Prostate gland (tissue), 2 donors: ENCODE measurements around the gene ZNRF2. TPM values are rescaled to one million over a fixed set of nuclear protein-coding genes. Genes with fewer than 3 reads are reported as not detected.
"Not testable (repeated sequence)": the region's sequence is repeated elsewhere in the genome, so short reads cannot be mapped to it uniquely, and the experiment has no call there.

Experiments
- DNase-seq: peaks from one replicate; pipeline ENCODE4 v3.0.0-alpha.2; 2019; ENCODE audit warnings: low spot score
- H3K27ac ChIP-seq, 2 donors: fragments of 200-600 bp; sonication (generic); 2 replicates each; pipeline ENCODE4 v1.5.1; 2017 to 2019
- H3K27me3 ChIP-seq: fragments of 200-600 bp; sonication (generic); replicated peaks from 2 replicates; pipeline ENCODE4 v1.5.1; 2019; ENCODE audit not compliant: insufficient read depth
- H3K36me3 ChIP-seq, 2 donors: fragments of 200-600 bp; sonication (generic); 1 replicate in 1 of 2; 2 replicates in 1 of 2; pipeline versions ENCODE4 v1.5.1 to v1.8.1; 2017 to 2019
- H3K4me1 ChIP-seq: fragments of 200-600 bp; sonication (generic); replicated peaks from 2 replicates; pipeline ENCODE4 v1.5.1; 2019
- H3K4me3 ChIP-seq, 2 donors: fragments of 200-600 bp; sonication (generic); 2 replicates each; pipeline ENCODE4 v1.5.1; 2017 to 2019
- H3K9me3 ChIP-seq: fragments of 200-600 bp; sonication (generic); 2 replicates; pipeline ENCODE4 v1.5.1; 2017
- POLR2A ChIP-seq: fragments of 450-650 bp; IDR thresholded peaks from one replicate; pipeline ENCODE4 v1.6.1; 2016; ENCODE audit warnings: antibody characterized with exemption, mild to moderate bottlenecking
- POLR2AphosphoS5 ChIP-seq: sonication (generic); formaldehyde crosslinking; IDR thresholded peaks from one replicate; pipeline ENCODE4 v1.6.1; 2017; ENCODE audit warnings: antibody characterized with exemption
- WGBS: methylation state at CpG from one replicate; pipeline ENCODE4 v1.1.5; 2018; 5-methylcytosine and 5-hydroxymethylcytosine counted together
- intact Hi-C: fragments of 100-400 bp; cut with DNase I; formaldehyde crosslinking; loops from one replicate; pipeline ENCODE4 v1.14.2; 2022
- total RNA-seq, 2 donors: library from RNA; depleted of rRNA; stranded (reverse); fragments of >200 nt; gene quantifications; one replicate each; pipeline ENCODE4 v1.1.0, GENCODE V29; 2016
- TF ChIP-seq, protein P1 (sequence below), 4 experiments: fragments of 200-600 bp in 2 of 4; fragments of 450-650 bp in 2 of 4; sonication (generic) in 2 of 4; IDR thresholded peaks; 1 replicate in 3 of 4; 2 replicates in 1 of 4; pipeline ENCODE4 v1.5.1; 2016 to 2019; ENCODE audit warnings: antibody characterized with exemption in 4 of 4, mild to moderate bottlenecking in 2 of 4, moderate library complexity in 2 of 4

The ZNRF2 gene
- total RNA-seq, 2 donors from 2014 or later, result 23.0 to 35.2 TPM

DNA sequence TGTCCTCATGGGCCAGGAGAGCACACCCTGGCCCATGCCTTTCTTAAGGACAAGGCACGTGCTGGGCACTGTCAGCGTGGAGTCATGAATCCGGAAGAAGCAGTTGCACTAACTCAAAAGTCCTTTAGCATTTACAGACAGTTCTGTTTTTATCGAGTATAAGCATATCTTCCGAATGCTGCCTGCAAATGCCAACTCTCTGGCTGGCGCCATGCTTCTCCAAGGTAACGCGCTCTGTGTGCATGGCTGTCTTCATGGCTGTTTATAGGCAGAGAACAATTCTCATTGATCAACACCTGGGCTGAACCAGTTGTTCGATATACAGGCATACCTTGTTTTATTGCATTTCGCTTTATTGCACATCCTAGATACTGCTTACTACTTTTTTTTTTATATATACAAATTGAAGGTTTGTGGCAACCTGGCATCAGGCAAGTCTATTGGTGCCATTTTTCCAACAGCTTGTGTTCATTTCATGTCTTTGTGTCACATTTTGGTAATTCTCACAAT, 28.0 kb upstream of the ZNRF2 start:
- TF ChIP-seq POLR2A (no peak), POLR2AphosphoS5 (no peak)
- TF ChIP-seq, protein P1, sequence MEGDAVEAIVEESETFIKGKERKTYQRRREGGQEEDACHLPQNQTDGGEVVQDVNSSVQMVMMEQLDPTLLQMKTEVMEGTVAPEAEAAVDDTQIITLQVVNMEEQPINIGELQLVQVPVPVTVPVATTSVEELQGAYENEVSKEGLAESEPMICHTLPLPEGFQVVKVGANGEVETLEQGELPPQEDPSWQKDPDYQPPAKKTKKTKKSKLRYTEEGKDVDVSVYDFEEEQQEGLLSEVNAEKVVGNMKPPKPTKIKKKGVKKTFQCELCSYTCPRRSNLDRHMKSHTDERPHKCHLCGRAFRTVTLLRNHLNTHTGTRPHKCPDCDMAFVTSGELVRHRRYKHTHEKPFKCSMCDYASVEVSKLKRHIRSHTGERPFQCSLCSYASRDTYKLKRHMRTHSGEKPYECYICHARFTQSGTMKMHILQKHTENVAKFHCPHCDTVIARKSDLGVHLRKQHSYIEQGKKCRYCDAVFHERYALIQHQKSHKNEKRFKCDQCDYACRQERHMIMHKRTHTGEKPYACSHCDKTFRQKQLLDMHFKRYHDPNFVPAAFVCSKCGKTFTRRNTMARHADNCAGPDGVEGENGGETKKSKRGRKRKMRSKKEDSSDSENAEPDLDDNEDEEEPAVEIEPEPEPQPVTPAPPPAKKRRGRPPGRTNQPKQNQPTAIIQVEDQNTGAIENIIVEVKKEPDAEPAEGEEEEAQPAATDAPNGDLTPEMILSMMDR (IDR thresholded peaks at IDR 0.05), result no peak
- no peak for DNase-seq
- H3K36me3 ChIP-seq, result no peaks in the 10 kb centered on the region
- WGBS, result 96% methylated on average over 10 of the region's 10 CpGs
- H3K27me3 ChIP-seq, result no peaks in the 10 kb centered on the region
- no peak overlapping the region for H3K4me3 ChIP-seq
- no peaks in the 10 kb centered on the region for H3K4me1 ChIP-seq
- intact Hi-C loops, result no loop called here
- no peaks in the 10 kb centered on the region for H3K9me3 ChIP-seq
- no peak overlapping the region for H3K27ac ChIP-seq

DNA sequence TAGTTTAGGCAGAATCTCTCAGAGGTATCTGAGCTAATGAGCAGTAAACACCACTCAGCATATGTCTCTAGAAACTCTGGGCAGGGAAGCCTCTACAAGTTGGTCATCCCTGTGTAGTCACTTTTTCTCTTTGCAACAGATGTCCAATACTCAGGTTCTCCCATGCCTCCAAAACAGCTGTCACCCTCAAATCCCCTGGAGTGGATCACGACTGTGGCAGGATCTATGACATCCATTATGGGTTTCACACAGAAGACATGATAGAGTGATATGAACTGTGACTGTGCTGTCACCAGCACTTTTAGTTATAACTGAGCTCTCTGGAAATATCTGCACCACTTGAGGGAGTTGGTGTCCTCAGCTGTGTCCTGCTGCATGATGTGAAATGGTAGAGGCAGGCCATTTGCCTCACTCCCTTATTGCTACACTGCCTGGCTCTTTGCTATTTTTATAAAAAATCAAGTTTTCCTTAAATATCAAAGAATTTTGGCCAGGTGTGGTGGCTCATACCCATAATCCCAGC, 24.1 kb upstream of the ZNRF2 start:
- intact Hi-C loops, result no loop called here
- no peak for DNase-seq
- Histone ChIP-seq H3K27ac (no peak overlapping the region), H3K4me3 (no peak overlapping the region), H3K27me3 (no peaks in the 10 kb centered on the region), H3K4me1 (no peaks in the 10 kb centered on the region), H3K36me3 (no peaks in the 10 kb centered on the region), H3K9me3 (no peaks in the 10 kb centered on the region)
- 67% methylated on average over 1 of the region's 1 CpG for WGBS
- TF ChIP-seq POLR2A, result no peak
- TF ChIP-seq, protein P1 (IDR thresholded peaks at IDR 0.05), result no peak
- no peak for TF ChIP-seq POLR2AphosphoS5

DNA sequence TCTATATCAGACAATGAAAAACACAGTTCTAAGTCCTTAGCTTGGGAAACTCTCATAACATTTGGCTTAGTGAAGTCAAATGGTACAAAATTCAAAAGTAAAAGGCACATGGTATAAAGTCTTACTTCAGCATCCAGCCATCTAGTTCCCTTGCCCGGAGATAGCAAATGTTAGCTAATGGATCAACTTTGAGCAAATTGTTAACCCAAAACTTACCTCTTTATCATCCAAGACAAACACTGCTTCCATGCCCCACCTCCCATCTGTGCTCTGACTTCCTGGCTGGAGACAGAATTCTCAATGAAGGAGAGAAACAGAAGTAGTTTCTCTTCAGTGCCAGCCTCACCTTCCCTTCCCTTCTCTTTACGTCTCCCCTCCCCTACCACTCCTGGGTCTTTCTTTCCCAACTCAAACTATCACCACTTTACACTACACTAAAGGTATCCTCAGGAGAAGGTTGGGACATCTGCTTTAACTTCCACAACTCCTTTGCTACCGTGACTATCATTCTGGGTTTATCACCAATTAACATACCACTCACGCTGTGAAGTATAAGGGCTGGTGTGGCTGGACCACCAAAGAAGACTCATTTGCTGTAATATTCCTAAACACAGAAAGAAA, 21.2 kb upstream of the ZNRF2 start:
- WGBS, result 48% methylated on average over 4 of the region's 4 CpGs
- Histone ChIP-seq H3K27me3 (no peaks in the 10 kb centered on the region), H3K9me3 (no peaks in the 10 kb centered on the region), H3K4me3 (no peak overlapping the region), H3K36me3 (no peaks in the 10 kb centered on the region), H3K4me1 (no peaks in the 10 kb centered on the region), H3K27ac (no peak overlapping the region)
- DNase-seq, result no peak
- intact Hi-C loops, result no loop called here
- TF ChIP-seq POLR2AphosphoS5 (no peak), POLR2A (no peak)
- TF ChIP-seq, protein P1 (IDR thresholded peaks at IDR 0.05), result no peak

- no peak overlapping the region for H3K27ac ChIP-seq
- intact Hi-C loops, result no loop called here
- no peaks in the 10 kb centered on the region for H3K9me3 ChIP-seq
- DNase-seq, result no peak
- H3K4me1 ChIP-seq, result no peaks in the 10 kb centered on the region
- no peak overlapping the region for H3K4me3 ChIP-seq
- no peaks in the 10 kb centered on the region for H3K27me3 ChIP-seq
- TF ChIP-seq, protein P1 (IDR thresholded peaks at IDR 0.05), result no peak
- no peak for TF ChIP-seq POLR2AphosphoS5
- WGBS, result 80% methylated on average over 4 of the region's 4 CpGs
- H3K36me3 ChIP-seq, result no peaks in the 10 kb centered on the region
Observed at GRCh38 chr7:30264052-30264451, 20.3 kb upstream of the ZNRF2 start.

- 98% methylated on average over 4 of the region's 4 CpGs for WGBS
- H3K36me3 ChIP-seq, H3K4me1 ChIP-seq, DNase-seq, H3K27ac ChIP-seq, H3K27me3 ChIP-seq, intact Hi-C loops, H3K9me3 ChIP-seq, H3K4me3 ChIP-seq: not testable (repeated sequence)
Observed at GRCh38 chr7:30265189-30265588, 19.2 kb upstream of the ZNRF2 start.
